ENCODE results near the gene GPR42. TPM values are rescaled to one million over a fixed set of nuclear protein-coding genes. Genes with fewer than 3 reads are reported as not detected.
A peak's percentile ranks its signal among the peaks of the same experiment; 100 is the strongest.

Gene GPR42
- polyA plus RNA-seq, 2 of the 4 experiments (the other 2 are of a cell fraction): not detected

GRCh38 chr19:35375505-35376307 is 4.8 kb downstream of the GPR42 start:
- ATAC-seq: peak; percentile 30 to 61; a peak in 3 of 6 replicates
- peaks cover 14% of the 10 kb centered on the region; the same call in 2 of the 3 replicates for H3K9me3 ChIP-seq
- DNase-seq (ENCODE audit: low read depth in 1 of 2, low spot score in 1 of 2): no peak
- TF ChIP-seq HOXA7 (CRISPR knock-in tag; IDR thresholded peaks at IDR 0.05) (no peak), ZFP36 (IDR thresholded peaks at IDR 0.05; ENCODE audit: borderline replicate concordance, partially characterized antibody) (no peak), FOXS1 (CRISPR knock-in tag; IDR thresholded peaks at IDR 0.05) (no peak), BHLHE40 (IDR thresholded peaks at IDR 0.05; ENCODE audit: low read depth, low read length) (no peak), TFCP2L1 (CRISPR knock-in tag; IDR thresholded peaks at IDR 0.05) (no peak), CBX2 (IDR thresholded peaks at IDR 0.05; ENCODE audit: borderline replicate concordance, low read depth) (no peak), KDM1A (IDR thresholded peaks at IDR 0.05; ENCODE audit: low read depth) (no peak), MYC (IDR thresholded peaks at IDR 0.05; ENCODE audit: borderline replicate concordance, low read length) (no peak), MAFK (IDR thresholded peaks at IDR 0.05; ENCODE audit: partially characterized antibody) (no peak), HOXB13 (CRISPR knock-in tag; IDR thresholded peaks at IDR 0.05; ENCODE audit: low read depth) (no peak)
- WGBS (ENCODE audit: missing lambda C conversion rate): 58% methylated on average over 12 of the region's 12 CpGs
- no peak overlapping the region for H3K4me3 ChIP-seq
- no peak for FAIRE-seq
- H3K27ac ChIP-seq: no peak overlapping the region
- ChIA-PET POLR2A (no interaction called here), CTCF (interaction anchor here (0.5 to 3.6 kb wide), 7 partner anchors 9 to 119 kb away, joined by 3 to 17 read pairs (median 3); no protein-coding TSS in a partner anchor)
- H3K4me2 ChIP-seq: no peak overlapping the region
- H3K4me1 ChIP-seq: no peaks in the 10 kb centered on the region

GRCh38 chr19:35377656-35378055 is 6.8 kb downstream of the GPR42 start:
- H3K27ac ChIP-seq: no peak overlapping the region
- FAIRE-seq: no peak
- no peak for ATAC-seq
- TF ChIP-seq NR3C1 (IDR thresholded peaks at IDR 0.05): no peak
- TF ChIP-seq MYC (IDR thresholded peaks at IDR 0.05; ENCODE audit: borderline replicate concordance, low read length): no peak
- no peak overlapping the region for H3K4me3 ChIP-seq
- peaks cover 19% of the 10 kb centered on the region; the same call in 2 of the 3 replicates for H3K9me3 ChIP-seq
- DNase-seq (ENCODE audit: low read depth in 1 of 2, low spot score in 1 of 2): no peak
- no peak overlapping the region for H3K4me2 ChIP-seq
- no peaks in the 10 kb centered on the region for H3K4me1 ChIP-seq
- WGBS (ENCODE audit: missing lambda C conversion rate): 21% methylated on average over 1 of the region's 1 CpG
- ChIA-PET CTCF (interaction anchor here (0.7 to 3.6 kb wide), 6 partner anchors 10 to 1833 kb away, joined by 3 to 17 read pairs (median 4); partner anchors contain the start of gene FFAR1), POLR2A (interaction anchor here (0.6 kb wide), 1 partner anchor 182 kb away, joined by 4 read pairs; no protein-coding TSS in a partner anchor)

GRCh38 chr19:35378356-35378755 is 7.5 kb downstream of the GPR42 start:
- no peak for ATAC-seq
- Histone ChIP-seq H3K4me3 (no peak overlapping the region), H3K4me1 (no peaks in the 10 kb centered on the region), H3K9me3 (peaks cover 22% of the 10 kb centered on the region; the same call in 2 of the 3 replicates), H3K27ac (no peak overlapping the region), H3K4me2 (no peak overlapping the region)
- WGBS (ENCODE audit: missing lambda C conversion rate): 60% methylated on average over 3 of the region's 3 CpGs
- POLR2A ChIA-PET: no interaction called here
- no peak for TF ChIP-seq CBX2 (IDR thresholded peaks at IDR 0.05; ENCODE audit: borderline replicate concordance, low read depth)
- TF ChIP-seq FOSL2 (IDR thresholded peaks at IDR 0.05): no peak
- no peak for TF ChIP-seq FOSL2 (CRISPR knock-in tag; IDR thresholded peaks at IDR 0.05)
- no peak for TF ChIP-seq RARB (CRISPR knock-in tag; IDR thresholded peaks at IDR 0.05)
- no peak for TF ChIP-seq CEBPB (IDR thresholded peaks at IDR 0.05)
- no peak for TF ChIP-seq NPAS2 (CRISPR knock-in tag; IDR thresholded peaks at IDR 0.05; ENCODE audit: borderline replicate concordance)
- TF ChIP-seq PBX3 (IDR thresholded peaks at IDR 0.05): no peak
- TF ChIP-seq NFE2L2 (conservative IDR thresholded peaks at IDR 0.05; ENCODE audit: low read length): no peak
- no peak for TF ChIP-seq TFCP2L1 (CRISPR knock-in tag; IDR thresholded peaks at IDR 0.05)
- no peak for TF ChIP-seq ATOH8 (CRISPR knock-in tag; IDR thresholded peaks at IDR 0.05; ENCODE audit: low read depth)
- TF ChIP-seq BCL3 (IDR thresholded peaks at IDR 0.05): no peak
- no peak for TF ChIP-seq EP300 (IDR thresholded peaks at IDR 0.05)
- TF ChIP-seq MAFK (IDR thresholded peaks at IDR 0.05; ENCODE audit: partially characterized antibody): no peak
- no peak for TF ChIP-seq FOSB (CRISPR knock-in tag; IDR thresholded peaks at IDR 0.05)
- CTCF ChIA-PET: interaction anchor here (0.7 to 3.6 kb wide), 6 partner anchors 25 to 132 kb away, joined by 3 to 17 read pairs (median 3); no protein-coding TSS in a partner anchor
- DNase-seq (ENCODE audit: low read depth in 1 of 2, low spot score in 1 of 2): no peak
- FAIRE-seq: peak; percentile 51
